Neural progenitor cell (in vitro differentiated cells): ENCODE measurements around the gene LRP1.

Experiments used
- EZH2 ChIP-seq: fragments of 200-600 bp; sonication (generic); IDR thresholded peaks from 2 replicates; pipeline ENCODE4 v1.6.1; 2017; ENCODE audit warnings: antibody characterized with exemption, mild to moderate bottlenecking, moderate library complexity
- TF ChIP-seq, protein P1 (sequence below): fragments of 200-600 bp; sonication (generic); IDR thresholded peaks from 2 replicates; pipeline ENCODE4 v1.5.1; 2017; ENCODE audit warnings: antibody characterized with exemption, mild to moderate bottlenecking

DNA sequence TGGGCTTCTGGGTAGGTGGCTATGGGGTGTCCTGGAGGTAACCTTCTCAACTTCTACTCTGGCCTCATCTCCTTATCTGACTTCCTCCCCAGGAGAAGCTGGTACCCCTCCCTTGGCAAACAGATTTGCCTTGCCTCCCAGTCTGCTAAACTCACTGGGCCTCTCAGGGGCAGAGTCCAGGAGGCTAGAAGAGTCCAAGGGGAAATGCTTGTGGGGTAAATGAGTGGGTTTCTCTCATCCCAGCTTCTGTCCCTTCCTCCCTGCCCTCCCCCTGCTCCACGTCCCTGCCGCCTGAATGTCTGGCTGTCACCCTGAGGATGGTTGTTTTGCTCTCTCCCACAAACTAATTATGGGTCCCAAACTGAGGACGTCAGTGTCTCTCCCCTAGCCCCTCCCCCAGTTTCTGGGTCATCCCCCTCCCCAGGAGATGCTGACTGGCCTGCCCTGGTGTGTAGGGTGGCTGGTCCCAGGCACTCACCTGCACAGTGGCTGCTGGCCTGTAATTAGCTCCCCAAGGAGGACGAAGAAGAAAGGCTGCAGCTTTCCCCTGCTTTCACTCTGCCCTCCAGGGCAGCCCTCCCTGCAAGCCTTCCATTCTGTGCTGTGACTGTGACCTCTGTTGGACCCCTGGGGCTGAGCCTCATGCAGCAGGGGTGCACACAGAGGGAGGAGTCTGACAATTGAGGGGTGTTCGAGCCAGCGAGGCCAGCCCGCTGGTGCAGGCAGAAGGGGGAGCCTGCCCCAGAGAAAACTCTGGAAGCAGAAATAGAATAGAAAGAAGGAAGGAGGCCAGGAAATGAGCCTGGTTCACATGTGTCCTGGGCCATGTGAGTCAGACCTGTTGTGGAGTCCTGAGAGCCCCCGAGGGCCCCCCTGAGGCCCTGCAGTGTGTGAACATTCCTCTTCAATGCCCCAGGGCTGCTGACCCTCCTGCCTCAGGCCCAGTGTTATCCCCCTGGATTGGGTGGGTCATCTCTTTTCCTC is 19.0 kb downstream of the LRP1 start, which contains the start of gene LRP1-AS:
- TF ChIP-seq, protein P1, sequence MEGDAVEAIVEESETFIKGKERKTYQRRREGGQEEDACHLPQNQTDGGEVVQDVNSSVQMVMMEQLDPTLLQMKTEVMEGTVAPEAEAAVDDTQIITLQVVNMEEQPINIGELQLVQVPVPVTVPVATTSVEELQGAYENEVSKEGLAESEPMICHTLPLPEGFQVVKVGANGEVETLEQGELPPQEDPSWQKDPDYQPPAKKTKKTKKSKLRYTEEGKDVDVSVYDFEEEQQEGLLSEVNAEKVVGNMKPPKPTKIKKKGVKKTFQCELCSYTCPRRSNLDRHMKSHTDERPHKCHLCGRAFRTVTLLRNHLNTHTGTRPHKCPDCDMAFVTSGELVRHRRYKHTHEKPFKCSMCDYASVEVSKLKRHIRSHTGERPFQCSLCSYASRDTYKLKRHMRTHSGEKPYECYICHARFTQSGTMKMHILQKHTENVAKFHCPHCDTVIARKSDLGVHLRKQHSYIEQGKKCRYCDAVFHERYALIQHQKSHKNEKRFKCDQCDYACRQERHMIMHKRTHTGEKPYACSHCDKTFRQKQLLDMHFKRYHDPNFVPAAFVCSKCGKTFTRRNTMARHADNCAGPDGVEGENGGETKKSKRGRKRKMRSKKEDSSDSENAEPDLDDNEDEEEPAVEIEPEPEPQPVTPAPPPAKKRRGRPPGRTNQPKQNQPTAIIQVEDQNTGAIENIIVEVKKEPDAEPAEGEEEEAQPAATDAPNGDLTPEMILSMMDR, result no peak
- TF ChIP-seq EZH2, result no peak
